Epithelial cell of proximal tubule (primary cell): ENCODE results near the gene VMAC. TPM values are rescaled to one million over a fixed set of nuclear protein-coding genes. Genes with fewer than 3 reads are reported as not detected.

ENCODE experiments used
- DNase-seq: peaks from one replicate; pipeline ENCODE4 v3.0.0-alpha.2; 2011; ENCODE audit warnings: low read depth
- H3K4me3 ChIP-seq: 2 replicates; pipeline ENCODE4 v1.5.1; 2011; ENCODE audit warnings: low read depth, mild to moderate bottlenecking, low read length
- CTCF ChIP-seq: conservative IDR thresholded peaks from 2 replicates; pipeline ENCODE4 v1.5.1; 2012; ENCODE audit warnings: low read depth, mild to moderate bottlenecking, low read length
- total RNA-seq: library from RNA; depleted of rRNA; stranded (reverse); fragments of >200 nt; gene quantifications from 2 replicates; pipeline ENCODE4 v1.2.3, GENCODE V29; 2015

Gene VMAC
- total RNA-seq, 1 donor from 2014 or later, result 2.2 TPM

GRCh38 chr19:5948752-5949564 lies 44.3 kb downstream of the VMAC start:
- no peak for DNase-seq
- H3K4me3 ChIP-seq, result no peak overlapping the region
- no peak for TF ChIP-seq CTCF

GRCh38 chr19:5949792-5950305 lies 45.2 kb downstream of the VMAC start:
- no peak overlapping the region for H3K4me3 ChIP-seq
- TF ChIP-seq CTCF, result no peak
- DNase-seq, result no peak

DNA sequence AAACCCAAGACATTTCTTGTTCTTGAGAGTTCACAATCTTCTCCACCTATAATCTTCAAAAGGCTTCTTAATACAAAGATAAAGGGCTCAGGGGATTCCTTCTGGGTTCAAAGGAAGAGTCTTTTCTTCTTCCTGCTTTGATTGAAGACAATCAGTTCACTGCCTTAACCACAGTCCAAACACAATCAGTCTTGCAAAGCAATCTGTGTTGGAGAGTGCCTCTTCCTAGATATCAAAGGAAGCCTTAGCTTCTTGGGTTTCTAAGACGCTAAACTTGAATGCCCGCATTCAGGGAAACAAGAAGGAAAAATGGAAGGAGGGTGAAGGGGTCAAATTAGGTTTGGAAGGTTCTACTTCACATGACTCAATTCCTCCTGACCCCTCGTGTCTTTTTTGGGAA lies 46.1 kb downstream of the VMAC start:
- no peak for TF ChIP-seq CTCF
- H3K4me3 ChIP-seq, result no peak overlapping the region
- DNase-seq, result no peak

DNA sequence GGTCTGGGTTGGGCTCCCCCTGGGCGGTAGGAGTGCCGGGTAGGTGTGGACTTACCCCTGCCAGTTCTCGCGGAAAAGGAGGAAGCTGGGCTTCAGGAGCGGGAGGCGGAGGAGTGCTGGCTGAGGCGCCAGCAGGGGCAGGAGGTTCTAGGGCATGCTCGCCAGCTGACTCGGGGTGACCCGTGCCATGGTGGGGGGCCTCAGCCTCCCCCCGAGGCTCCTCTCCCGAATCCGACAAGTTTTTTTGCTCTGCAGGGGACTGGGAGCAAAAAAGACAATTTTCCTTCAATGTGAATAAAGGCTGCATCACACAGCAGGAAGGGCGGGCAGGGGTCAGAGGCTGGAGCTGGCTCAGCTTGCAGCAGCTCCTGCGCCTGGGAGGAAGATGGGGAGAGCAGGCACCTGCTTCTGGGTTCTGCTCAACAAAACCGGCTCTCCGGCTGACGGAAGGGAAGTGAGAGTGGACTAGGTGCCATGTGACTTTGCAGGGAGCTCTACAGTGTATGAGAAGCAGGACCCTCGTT lies 46.7 kb downstream of the VMAC start:
- no peak for DNase-seq
- no peak overlapping the region for H3K4me3 ChIP-seq
- no peak for TF ChIP-seq CTCF

DNA sequence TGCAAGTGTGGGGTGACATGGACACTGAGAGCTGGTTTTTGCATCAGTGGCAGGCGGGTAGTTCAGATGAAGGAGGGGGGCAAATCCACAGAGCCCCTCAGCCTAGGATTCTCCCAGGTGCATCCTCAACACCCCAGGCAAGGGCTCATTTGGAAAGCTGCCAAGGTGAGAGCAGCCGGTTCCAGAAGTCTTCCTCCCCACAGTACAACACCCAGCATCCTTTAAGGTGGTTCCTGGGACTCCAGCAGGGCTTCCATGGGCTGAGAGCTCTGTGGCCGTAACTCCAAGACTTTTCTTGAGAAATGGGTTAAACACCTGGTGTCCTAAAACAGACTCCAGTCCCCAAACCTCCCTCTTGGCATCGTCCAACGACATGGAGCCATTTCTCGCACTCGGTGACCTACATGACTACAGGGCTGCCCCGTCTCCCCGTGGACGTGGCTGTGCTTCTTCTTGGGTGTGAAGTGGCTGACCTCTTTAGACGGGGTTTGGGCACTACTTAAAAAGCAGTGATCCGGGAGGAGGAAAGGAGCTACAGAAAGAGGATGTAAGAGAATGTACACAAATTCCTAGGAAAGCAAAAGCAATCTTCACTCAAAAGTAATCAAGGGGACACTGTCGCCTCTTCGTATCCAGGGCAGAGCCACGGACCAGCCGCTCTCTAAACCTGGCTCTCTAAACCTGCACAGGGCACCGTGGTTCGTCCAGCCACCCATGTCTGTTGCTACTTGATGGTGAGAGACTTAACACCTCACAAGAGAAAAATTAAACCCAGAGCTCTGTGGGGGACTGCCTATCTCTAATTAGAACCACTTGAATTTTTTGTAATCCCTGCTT lies 47.7 kb downstream of the VMAC start:
- no peak overlapping the region for H3K4me3 ChIP-seq
- no peak for TF ChIP-seq CTCF
- no peak for DNase-seq

DNA sequence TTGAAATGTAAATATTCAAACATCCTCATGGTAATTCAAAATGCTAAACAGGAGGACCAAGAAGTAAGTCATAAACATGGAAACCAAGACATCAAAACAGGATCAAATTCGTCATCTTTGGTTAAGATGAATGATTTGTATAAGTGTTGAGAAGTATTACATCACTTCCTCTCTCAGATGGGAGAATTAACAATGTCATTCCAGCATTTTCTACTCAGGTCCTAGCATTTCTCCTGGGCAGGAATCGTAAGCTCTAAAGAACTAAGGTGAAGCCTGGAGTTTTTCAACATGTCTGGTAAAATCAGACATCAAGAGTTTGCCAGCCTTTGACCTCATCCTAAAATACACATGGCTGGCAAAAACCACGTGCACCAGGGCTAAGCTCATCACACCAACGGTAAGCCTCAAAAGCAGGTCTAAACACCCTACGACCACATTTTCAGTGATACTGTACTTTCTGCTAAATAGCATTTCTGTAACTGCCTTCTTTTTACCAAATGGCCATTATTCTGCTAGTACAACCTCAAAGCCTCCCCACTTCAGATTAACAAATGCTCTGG lies 48.4 kb downstream of the VMAC start:
- DNase-seq, result no peak
- H3K4me3 ChIP-seq, result no peak overlapping the region
- no peak for TF ChIP-seq CTCF
